Measurements from ENCODE around the gene FAM110D.
A peak's percentile ranks its signal among the peaks of the same experiment; 100 is the strongest.

FAM110D gene

DNA sequence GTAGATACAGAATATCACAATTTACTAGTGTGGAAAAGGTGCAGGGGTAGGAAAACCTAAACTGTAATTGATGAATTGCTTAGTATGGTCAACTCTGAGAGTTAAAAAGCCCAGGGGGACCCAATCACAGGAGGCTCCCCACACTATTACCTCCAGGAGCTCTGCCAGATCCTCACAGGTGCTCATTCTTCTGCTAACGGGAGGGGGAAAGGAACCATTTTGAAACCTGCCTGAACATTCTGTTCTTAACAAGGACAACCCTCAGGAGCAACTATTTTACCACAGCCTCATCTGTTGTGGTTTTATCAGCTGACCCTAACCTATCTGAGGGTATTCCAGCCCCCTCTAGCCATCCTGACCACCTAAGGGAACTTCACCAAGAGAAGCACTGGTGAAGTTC lies 28.2 kb upstream of the FAM110D start:
- DNase-seq = no peak

- DNase-seq = no peak
Observed at GRCh38 chr1:26132128-26132833, 26.6 kb upstream of the FAM110D start.

DNA sequence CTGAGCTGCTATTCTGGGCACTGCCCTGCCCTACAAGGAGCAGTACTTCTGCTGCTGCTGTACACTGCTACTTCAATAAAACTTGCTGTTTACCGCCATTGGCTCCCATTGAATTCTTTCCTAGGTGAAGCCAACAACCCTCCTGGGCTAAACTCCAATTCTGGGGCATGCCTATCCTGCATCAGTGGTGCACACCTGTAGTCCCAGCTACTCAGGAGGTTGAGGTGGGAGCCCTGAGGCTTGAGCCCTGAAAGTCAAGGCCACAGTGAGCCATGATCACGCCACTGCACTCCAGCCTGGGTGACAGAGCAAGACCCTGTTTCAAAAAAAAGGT lies 26.1 kb upstream of the FAM110D start:
- no peak for DNase-seq

GRCh38 chr1:26134466-26134865 lies 24.4 kb upstream of the FAM110D start:
- DNase-seq = no peak

DNA sequence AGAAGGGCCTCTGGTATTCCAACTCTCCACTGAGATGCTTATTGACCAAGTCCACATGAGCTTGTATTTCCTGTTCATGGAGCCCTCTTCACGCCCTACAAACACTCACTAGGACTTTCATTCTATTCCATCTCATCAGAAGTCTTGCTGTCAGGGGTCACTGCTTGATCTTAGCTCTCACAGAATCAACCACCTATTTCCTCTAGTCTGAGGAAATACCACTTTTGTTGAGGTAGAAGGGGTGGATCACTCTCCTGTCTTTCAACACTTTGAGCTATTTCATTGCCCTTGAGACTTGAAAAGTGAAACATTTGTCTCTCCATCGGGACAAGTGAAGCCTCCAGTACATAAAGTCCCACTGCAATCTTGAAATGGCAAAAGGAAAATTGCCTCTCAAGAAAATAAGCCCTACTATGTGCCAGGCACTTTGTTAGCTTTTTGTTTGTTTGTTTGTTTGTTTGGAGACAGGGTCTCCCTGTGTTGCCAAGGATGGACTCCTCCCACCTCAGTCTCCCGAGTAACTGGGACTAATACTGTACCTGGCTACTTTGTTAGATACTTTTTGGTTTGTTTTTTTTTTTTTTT lies 19.8 kb upstream of the FAM110D start:
- no peak for DNase-seq

GRCh38 chr1:26142159-26142558 lies 16.7 kb upstream of the FAM110D start:
- DNase-seq = no peak

GRCh38 chr1:26145041-26145959 lies 13.6 kb upstream of the FAM110D start:
- peak; percentile 66 for DNase-seq

DNA sequence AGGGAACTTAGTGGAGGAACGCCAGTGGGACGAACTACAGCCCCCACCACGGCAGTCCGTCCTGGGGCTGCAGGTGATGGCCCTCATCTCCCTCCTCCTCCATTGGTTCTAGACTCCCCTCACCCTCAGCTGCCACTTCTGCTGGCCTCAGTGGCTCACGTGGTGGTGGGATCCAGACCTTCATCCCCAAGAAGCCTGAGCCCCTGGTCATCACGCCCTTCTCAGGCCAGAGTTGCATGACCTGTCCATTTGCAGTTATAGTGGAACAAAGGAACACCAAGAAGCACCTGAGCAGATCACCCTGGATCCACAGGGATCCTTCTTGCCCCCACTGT lies 13.0 kb upstream of the FAM110D start:
- DNase-seq = no peak

GRCh38 chr1:26148887-26149286 lies 10.0 kb upstream of the FAM110D start:
- DNase-seq = no peak

DNA sequence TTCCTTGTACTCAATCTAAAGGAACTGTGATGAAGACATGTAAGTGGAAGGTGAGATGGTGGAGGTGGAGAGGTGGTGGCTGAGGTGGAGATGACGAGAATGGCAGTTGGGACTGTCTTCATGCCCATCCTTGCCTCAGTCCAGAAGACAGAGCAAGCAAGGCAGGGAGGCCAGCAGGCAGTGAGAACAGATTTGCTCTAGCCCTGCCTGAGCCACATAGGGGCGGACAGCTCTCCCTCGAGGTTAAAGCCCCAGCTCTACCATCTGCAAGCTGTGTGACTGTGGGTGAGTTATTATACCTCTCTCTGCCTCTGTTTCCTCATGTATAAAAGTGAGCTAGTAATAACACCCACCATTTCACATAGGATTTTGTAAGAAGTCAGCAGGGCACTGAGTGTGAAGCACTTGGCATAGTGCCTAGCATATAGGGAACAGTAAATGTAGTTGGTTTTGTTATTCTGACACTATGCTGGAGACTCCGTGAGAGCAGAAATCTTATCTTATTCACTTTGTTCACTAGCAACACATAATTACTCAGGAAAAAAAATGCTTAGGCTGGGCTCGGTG lies 4.8 kb upstream of the FAM110D start:
- no peak for DNase-seq

DNA sequence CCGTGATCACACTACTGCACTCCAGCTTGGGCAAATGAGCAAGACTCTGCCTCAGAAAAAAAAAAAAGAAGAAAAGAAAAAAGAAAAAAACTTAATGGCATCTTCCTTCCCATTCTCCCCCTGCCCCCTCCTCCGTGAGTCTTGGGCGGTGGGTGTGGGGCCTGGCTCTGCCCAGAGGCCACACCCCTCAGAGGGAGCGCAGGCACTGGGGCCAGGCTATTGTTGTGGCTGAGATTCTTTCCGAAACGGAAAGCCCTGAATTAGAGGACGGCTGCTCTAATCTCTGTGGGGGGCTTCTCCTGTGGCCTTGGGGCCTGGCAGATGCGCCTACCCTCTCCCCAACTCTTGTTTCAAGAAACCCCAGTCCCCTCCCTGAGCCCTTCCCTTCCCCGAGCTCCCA lies 4.1 kb upstream of the FAM110D start:
- no peak for DNase-seq

DNA sequence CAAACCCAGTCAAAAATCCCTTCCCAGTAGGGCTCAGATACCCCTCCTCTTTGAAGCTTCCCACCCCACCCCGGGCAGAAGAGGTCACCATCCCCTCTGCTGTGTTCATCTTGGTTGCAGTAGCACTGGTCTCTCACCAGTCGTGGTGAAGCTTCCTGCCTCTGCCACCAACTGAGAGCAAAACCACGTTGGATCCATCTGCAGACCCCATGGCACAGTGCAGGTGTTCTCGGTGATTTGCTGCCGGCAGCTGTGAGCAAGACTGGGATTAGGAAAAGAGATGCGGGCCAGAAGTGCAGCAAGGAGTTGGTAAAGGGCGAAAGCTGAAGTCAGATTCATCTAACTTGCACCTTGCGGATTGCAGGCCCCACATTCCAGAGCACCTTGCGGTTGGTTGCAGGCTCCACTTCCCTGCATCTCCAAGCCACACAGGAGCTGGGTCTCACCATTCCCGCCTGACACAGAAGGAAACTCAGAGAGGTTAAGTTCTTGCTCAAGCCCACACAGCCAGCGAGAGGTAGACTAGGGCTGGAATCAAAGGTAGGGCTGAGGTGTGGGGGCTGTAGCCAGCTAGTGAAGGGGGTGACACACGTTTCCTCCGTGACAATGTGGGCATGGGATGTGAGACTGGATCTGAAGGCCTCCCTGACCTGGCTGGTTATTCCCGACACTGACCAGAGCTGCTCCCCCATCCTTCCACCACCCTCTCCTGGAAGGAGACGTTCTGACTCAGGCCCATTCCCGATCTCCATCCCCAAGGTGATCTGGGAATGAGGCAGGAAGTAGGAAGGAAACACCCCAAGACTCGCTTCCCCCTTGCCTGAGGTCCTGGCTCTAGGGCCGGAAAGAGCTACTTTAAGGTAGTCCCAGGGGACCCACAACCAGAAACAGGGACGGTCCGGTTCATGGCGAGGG lies 3.3 kb upstream of the FAM110D start:
- no peak for DNase-seq

- no peak for DNase-seq
Observed at GRCh38 chr1:26156285-26157038, 2.4 kb upstream of the FAM110D start.

- no peak for DNase-seq
Observed at GRCh38 chr1:26158271-26158907, 490 bp upstream of the FAM110D start.

DNA sequence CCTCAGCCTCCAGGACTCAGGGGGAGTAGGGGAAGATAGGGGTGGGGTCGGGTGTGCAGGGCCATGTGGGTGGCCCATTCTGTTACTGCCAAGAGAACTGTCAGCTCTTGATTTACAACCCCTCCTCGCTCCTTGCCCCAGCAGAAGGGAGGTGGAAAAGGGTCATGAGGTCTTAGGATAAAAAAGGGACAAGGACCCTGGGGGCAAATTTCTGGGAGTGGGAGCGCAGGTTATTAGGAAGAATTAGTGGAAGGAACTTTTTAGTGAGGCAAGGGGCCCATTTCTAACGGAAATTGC lies 812 bp downstream of the FAM110D start:
- DNase-seq = no peak

DNA sequence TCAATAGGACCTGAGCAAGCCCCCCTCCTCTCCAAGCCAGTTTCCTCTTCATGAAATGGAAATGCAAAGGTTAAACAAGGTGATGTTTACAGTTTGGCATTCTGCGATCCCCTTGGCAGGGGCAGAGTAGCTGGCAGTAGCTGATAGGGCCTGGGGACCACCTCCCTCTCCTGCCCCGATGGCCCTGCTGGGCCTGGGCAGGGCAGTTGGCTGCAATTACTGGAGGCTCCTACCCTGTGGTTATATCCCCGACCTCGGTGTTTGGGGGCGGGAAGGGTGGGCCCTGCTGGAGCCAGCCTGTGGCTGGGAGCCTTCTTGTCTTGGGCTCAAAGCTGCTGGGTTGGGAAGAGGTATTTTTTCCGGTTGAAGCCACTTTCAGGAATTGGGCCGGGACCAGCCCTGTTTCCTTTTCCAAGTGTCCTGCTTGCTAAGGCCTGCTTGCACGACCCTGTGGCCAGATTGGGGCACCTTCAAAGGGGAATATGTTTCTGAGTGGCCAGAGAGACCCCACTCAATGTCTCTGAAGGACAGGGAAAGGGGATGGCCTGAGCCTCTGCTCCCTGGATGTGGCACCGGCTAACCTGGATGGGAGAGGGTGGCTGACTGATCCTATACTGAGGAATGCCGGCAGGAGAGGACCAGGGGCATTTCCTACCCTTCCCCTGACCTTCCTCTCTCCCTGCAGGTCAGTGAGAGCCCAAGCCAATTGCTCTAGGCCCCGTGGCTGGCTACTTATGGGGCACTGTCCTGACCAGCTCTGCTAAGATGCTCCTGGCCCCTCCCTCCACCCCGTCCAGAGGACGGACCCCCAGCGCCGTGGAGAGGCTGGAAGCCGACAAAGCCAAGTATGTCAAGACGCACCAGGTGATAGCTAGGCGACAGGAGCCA lies 1.9 kb downstream of the FAM110D start:
- no peak for DNase-seq

- peak; percentile 48 for DNase-seq
Observed at GRCh38 chr1:26161415-26162219, 2.7 kb downstream of the FAM110D start.

DNA sequence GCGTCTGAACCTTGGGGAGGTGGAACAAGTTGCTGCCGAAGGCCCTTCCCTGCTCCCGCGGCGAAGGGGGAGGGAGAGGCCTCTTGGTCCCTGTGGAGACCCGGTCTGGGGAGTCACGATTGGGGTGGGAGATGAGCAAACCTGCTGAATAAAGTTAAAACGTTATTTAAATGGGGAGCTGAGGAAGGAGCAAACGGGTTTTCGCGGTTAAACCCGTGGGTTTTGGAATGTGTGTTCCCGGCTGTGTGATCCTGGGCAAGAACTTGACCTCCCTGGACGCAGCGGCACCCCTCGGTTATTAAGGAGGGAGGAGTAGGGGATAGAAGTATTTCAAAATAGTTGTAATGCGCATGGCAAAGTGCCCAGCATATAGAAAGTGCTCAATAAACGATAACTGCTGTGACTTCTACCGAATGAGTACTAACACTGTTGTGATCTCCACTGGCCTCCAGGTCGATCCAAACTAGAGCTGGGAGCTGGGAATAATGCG lies 3.4 kb downstream of the FAM110D start:
- no peak for DNase-seq

DNA sequence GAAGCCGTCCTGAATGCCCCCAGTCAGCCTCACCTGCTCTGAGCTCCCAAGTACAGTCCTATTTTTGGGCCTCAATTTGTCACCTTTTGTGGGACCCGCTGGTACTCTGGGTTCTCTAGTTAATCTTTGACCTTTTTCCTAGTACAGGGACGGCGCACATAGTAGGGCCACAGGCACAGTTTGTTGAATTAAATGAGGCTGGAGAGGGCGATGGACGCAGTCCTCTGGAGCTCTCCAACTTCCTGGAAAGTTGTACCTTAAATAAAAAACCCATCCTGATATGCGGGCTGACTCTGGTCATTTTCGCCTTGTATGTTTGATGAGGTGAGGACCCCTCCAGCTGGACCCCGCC lies 4.8 kb downstream of the FAM110D start:
- no peak for DNase-seq

Measured in stimulated activated CD4-positive, alpha-beta T cell treated with anti-CD3 and anti-CD28 coated beads, Interleukin-12 subunit alpha, Interleukin-12 subunit beta, amount 100 ng/mL, for 4 hours (primary cell).